Limb (tissue), 2 donors: ENCODE results near the gene CHID1.

Experiments used
- DNase-seq, 2 donors: peaks; one replicate each; pipeline ENCODE4 v3.0.0-alpha.2; 2016; ENCODE audit errors: extremely low spot score in 2 of 2

Gene CHID1

GRCh38 chr11:825366-826226 is 85.0 kb downstream of the CHID1 start:
- DNase-seq = no peak

- DNase-seq = no peak
These were observed 85.7 kb downstream of the CHID1 start for GRCh38 chr11:824942-825341.

- DNase-seq = peak in 1 of 2 donors; percentile 76
These were observed 86.2 kb downstream of the CHID1 start for GRCh38 chr11:824292-824880.

GRCh38 chr11:823441-824291 is 86.9 kb downstream of the CHID1 start:
- DNase-seq = no peak

- no peak for DNase-seq
These were observed 88.9 kb downstream of the CHID1 start for GRCh38 chr11:821512-822371.

GRCh38 chr11:820655-821511 is 89.7 kb downstream of the CHID1 start:
- no peak for DNase-seq

- no peak for DNase-seq
These were observed 90.5 kb downstream of the CHID1 start for GRCh38 chr11:819943-820649.

GRCh38 chr11:819129-819931 is 91.3 kb downstream of the CHID1 start:
- peak; percentile 90 to 93 for DNase-seq

GRCh38 chr11:818396-819128 is 92.0 kb downstream of the CHID1 start, which contains the start of gene PNPLA2:
PNPLA2 (plus strand) TSS chr11:818914; CDS start chr11:819719, 805 bp downstream.
- DNase-seq = no peak
